Endothelial cell of umbilical vein (primary cell): ENCODE data around the gene MYBPC1.

ENCODE experiments used
- CTCF ChIP-seq, 2 donors: IDR thresholded peaks; 1 replicate in 1 of 2; 2 replicates in 1 of 2; pipeline ENCODE4 v1.5.1; 2011; ENCODE audit warnings: low read length in 2 of 2, mild to moderate bottlenecking in 2 of 2, moderate library complexity in 2 of 2, control low read depth in 1 of 2, inconsistent platforms in 1 of 2, low read depth in 1 of 2; ENCODE audit not compliant: insufficient read depth in 1 of 2; ENCODE audit errors: extremely low read depth in 1 of 2
- EZH2 ChIP-seq: IDR thresholded peaks from 2 replicates; pipeline ENCODE4 v1.6.1; 2012; ENCODE audit warnings: borderline replicate concordance, low read depth, mild to moderate bottlenecking, moderate library complexity, low read length, inconsistent platforms; ENCODE audit not compliant: severe bottlenecking
- POLR2A ChIP-seq: IDR thresholded peaks from 2 replicates; pipeline ENCODE4 v1.6.1; 2012; ENCODE audit warnings: low read depth, mild to moderate bottlenecking, control low read depth, low read length
- POLR2AphosphoS5 ChIP-seq: IDR thresholded peaks from 2 replicates; pipeline ENCODE4 v1.6.1; 2012; ENCODE audit warnings: low read depth, mild to moderate bottlenecking, control low read depth, low read length, moderate library complexity; ENCODE audit not compliant: insufficient read depth

GRCh38 chr12:101592448-101592847 is 2.3 kb upstream of the MYBPC1 start:
- TF ChIP-seq CTCF (IDR thresholded peaks at IDR 0.05; ENCODE audit: extremely low read depth in 1 of 2, insufficient read depth in 1 of 2, low read depth in 1 of 2, low read length in 2 of 2) (no peak), EZH2 (no peak), POLR2A (no peak), POLR2AphosphoS5 (no peak)
